CD8-positive, alpha-beta memory T cell (primary cell): ENCODE measurements around the gene IDE. TPM values are rescaled to one million over a fixed set of nuclear protein-coding genes. Genes with fewer than 3 reads are reported as not detected.
"Not testable (repeated sequence)": the region's sequence is repeated elsewhere in the genome, so short reads cannot be mapped to it uniquely, and the experiment has no call there.

ENCODE experiments used
- CTCF ChIA-PET: fragments of 350-600 bp; sonication (Branson Sonifier 250); formaldehyde crosslinking; loops from one replicate; lab custom pipeline; 2021; ENCODE audit warnings: antibody characterized with exemption; lab: Charles Lee
- POLR2A ChIA-PET: fragments of 350-600 bp; sonication (Branson Sonifier 250); formaldehyde crosslinking; loops from one replicate; lab custom pipeline; 2021; ENCODE audit warnings: antibody characterized with exemption; lab: Charles Lee
- DNase-seq, 5 donors: peaks; one replicate each; pipeline versions ENCODE4 v3.0.0 to v3.0.0-alpha.2; 2020 to 2022; ENCODE audit warnings: mixed read lengths in 1 of 5
- H3K27ac ChIP-seq: one replicate; pipeline ENCODE4 v1.7.0; 2013; ENCODE audit warnings: low read depth, mild to moderate bottlenecking, low read length, moderate library complexity
- H3K27me3 ChIP-seq: 2 replicates; pipeline ENCODE4 v1.7.0; 2013; ENCODE audit warnings: low read length, mild to moderate bottlenecking; ENCODE audit not compliant: insufficient read depth, poor library complexity, severe bottlenecking
- H3K36me3 ChIP-seq: 2 replicates; pipeline ENCODE4 v1.7.0; 2013; ENCODE audit warnings: mild to moderate bottlenecking, low read length, moderate library complexity; ENCODE audit not compliant: insufficient read depth
- H3K4me1 ChIP-seq: 2 replicates; pipeline ENCODE4 v1.7.0; 2013; ENCODE audit warnings: mild to moderate bottlenecking, low read length, moderate library complexity; ENCODE audit not compliant: insufficient read depth
- H3K4me3 ChIP-seq: 2 replicates; pipeline ENCODE4 v1.7.0; 2013; ENCODE audit warnings: mild to moderate bottlenecking, low read length
- H3K9me3 ChIP-seq: 2 replicates; pipeline ENCODE4 v1.7.0; 2013; ENCODE audit warnings: mild to moderate bottlenecking, low read length
- H3K27ac Mint-ChIP-seq, 8 donors: one replicate each; pipeline ENCODE4 v1.8.0; 2020 to 2021; ENCODE audit warnings: mixed read lengths in 8 of 8, mild to moderate bottlenecking in 6 of 8, inconsistent platforms in 3 of 8, moderate library complexity in 3 of 8
- H3K27me3 Mint-ChIP-seq, 2 donors: one replicate each; pipeline ENCODE4 v1.8.0; 2020 to 2021; ENCODE audit warnings: mixed read lengths in 2 of 2, mild to moderate bottlenecking in 1 of 2, moderate library complexity in 1 of 2
- H3K36me3 Mint-ChIP-seq, 3 donors: one replicate each; pipeline ENCODE4 v1.8.0; 2020 to 2021; ENCODE audit warnings: mixed read lengths in 3 of 3, inconsistent platforms in 1 of 3, mild to moderate bottlenecking in 1 of 3
- H3K4me1 Mint-ChIP-seq, 3 donors: one replicate each; pipeline ENCODE4 v1.8.0; 2020 to 2021; ENCODE audit warnings: mixed read lengths in 3 of 3, inconsistent platforms in 1 of 3, mild to moderate bottlenecking in 1 of 3
- H3K4me3 Mint-ChIP-seq, 7 donors: one replicate each; pipeline ENCODE4 v1.8.0; 2020 to 2021; ENCODE audit warnings: mixed read lengths in 7 of 7, mild to moderate bottlenecking in 6 of 7, moderate library complexity in 4 of 7, inconsistent platforms in 2 of 7
- H3K9me3 Mint-ChIP-seq, 5 donors: one replicate each; pipeline ENCODE4 v1.8.0; 2020 to 2022; ENCODE audit warnings: mixed read lengths in 5 of 5, mild to moderate bottlenecking in 3 of 5, moderate library complexity in 2 of 5, inconsistent platforms in 1 of 5
- polyA plus RNA-seq: library from polyadenylated mRNA; unstranded; fragments of 300-500 nt; fragmentation: Illumina TruSeq; gene quantifications from one replicate; pipeline ENCODE4 v1.2.3, GENCODE V29; 2021
- total RNA-seq, 2 experiments: library from RNA; stranded (reverse); gene quantifications; one replicate each; pipeline ENCODE4 v1.2.3, GENCODE V29; 2021

Gene IDE
- total and polyA plus RNA-seq, 3 experiments from 2014 or later = 19.0 to 42.8 (median 42.4) TPM

- peak within 1 kb of the TSS; percentile 61 for H3K4me3 ChIP-seq
- no peaks in the 10 kb centered on the region for H3K27me3 ChIP-seq
- Mint-ChIP-seq H3K27me3 (no peaks in the 10 kb centered on the region), H3K27ac (peak within 1 kb of the TSS; percentile 97 to 100 (median 99)), H3K4me1 (peaks cover 39 to 62% (median 52%) of the 10 kb centered on the region in 3 donors), H3K9me3 (no peaks in the 10 kb centered on the region), H3K4me3 (peak within 1 kb of the TSS; percentile 96 to 99 (median 97)), H3K36me3 (peaks cover 0 to 10% (median 0%) of the 10 kb centered on the region in 3 donors)
- no peaks in the 10 kb centered on the region for H3K9me3 ChIP-seq
- DNase-seq = peak; percentile 93 to 97 (median 95)
- ChIA-PET POLR2A (interaction anchor here (0.5 to 3.4 kb wide), 3 partner anchors 9 to 19 kb away, joined by 3 to 46 read pairs (median 3); partner anchors contain the start of gene IDE), CTCF (interaction anchor here (1.3 to 3.5 kb wide), 2 partner anchors 19 to 302 kb away, joined by 3 to 47 read pairs; partner anchors contain the start of genes CPEB3, IDE and MARCHF5)
- peak within 1 kb of the TSS; percentile 87 for H3K27ac ChIP-seq
- no peaks in the 10 kb centered on the region for H3K36me3 ChIP-seq
- H3K4me1 ChIP-seq = peaks cover 13% of the 10 kb centered on the region
These were observed 19.1 kb upstream of the IDE start, which contains the start of gene KIF11 for GRCh38 chr10:92592761-92593618. Gene KIF11, plus strand, starts transcription at chr10:92593130. Its CDS starts 246 bp downstream, at chr10:92593376.

DNA sequence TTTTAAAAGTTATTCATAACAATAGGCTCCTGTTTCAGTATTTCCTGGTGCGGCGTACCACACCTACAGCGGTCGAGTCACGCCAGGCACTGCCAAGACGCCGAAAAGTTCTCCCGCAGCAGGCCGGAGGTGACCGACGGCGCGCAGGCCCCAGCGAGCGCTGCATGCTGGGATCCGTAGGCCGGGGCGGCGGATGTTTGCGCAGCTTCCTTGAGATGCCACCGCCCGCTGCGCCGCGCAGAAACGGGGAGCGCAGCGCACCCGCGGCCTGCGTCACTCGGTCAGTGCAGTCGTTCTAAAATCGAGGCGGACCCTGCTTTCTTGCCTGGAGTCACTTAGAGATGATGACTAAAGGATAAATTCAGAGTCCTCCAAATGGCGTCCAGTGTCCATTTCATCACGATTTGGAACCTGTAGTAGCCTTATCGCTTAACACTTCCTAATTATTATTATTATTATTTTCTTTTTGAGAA is 17.7 kb upstream of the IDE start:
- Histone ChIP-seq H3K4me1 (peaks cover 13% of the 10 kb centered on the region), H3K9me3 (no peaks in the 10 kb centered on the region), H3K4me3 (peak overlapping the region; percentile 61), H3K27ac (peak overlapping the region; percentile 87), H3K36me3 (no peaks in the 10 kb centered on the region), H3K27me3 (no peaks in the 10 kb centered on the region)
- peaks cover 36 to 53% (median 47%) of the 10 kb centered on the region in 3 donors for H3K4me1 Mint-ChIP-seq
- no peaks in the 10 kb centered on the region for H3K9me3 Mint-ChIP-seq
- DNase-seq = peak; percentile 84 to 94 (median 90)
- ChIA-PET CTCF (interaction anchor here (0.9 to 3.5 kb wide), 3 partner anchors 11 to 107 kb away, joined by 3 to 47 read pairs (median 3); partner anchors contain the start of gene IDE), POLR2A (interaction anchor here (0.6 to 3.4 kb wide), 7 partner anchors 18 to 709 kb away, joined by 3 to 46 read pairs (median 7); partner anchors contain the start of genes CPEB3, EXOC6, IDE and MARCHF5)
- H3K4me3 Mint-ChIP-seq = peak overlapping the region; percentile 96 to 99 (median 97)
- H3K27ac Mint-ChIP-seq = peak overlapping the region; percentile 97 to 100 (median 99)
- no peaks in the 10 kb centered on the region for H3K27me3 Mint-ChIP-seq
- H3K36me3 Mint-ChIP-seq = peaks cover 0 to 10% (median 0%) of the 10 kb centered on the region in 3 donors

DNA sequence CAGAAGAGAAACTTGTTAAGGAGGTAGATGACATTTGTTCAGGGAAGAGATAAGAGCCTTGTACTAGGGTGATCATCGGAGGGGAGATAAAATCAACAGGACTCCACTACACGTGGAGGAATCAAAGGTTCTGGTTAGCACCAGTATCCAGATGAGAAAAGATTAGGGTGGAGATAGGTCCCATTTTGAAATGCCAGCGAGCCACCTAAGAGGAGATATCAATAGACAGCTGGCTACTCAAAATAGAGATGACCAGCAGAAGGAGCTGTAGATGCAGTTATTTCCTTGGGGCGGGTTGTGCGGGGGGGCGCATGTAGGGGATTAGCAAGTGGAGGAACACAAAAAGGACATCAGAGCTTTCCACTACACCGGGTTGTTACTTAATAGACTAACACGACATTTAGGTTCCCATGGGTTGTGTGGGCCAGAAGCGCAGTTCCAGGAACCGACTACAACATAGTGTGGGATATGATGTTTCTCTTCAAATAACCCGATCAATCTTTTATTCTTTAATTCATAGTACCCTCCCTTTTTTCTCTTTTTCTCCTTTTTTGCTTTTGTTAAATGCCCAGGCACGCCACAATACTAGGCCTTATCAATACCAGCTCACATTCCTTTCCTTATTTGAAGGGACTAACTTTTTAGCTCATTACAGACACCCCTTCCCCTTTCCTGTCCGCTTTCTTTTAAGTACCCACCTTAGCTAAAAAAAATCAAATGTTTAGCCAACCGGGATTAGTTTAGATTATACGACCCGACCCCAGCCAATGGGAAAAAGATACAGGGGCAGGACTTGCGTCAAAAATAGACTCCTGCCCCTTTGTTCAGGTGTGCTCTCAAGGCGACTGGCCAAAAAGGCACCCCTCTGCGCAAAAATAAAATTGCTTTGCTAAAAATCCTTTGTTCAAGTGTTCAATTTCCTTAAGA is 17.0 kb upstream of the IDE start:
- no peaks in the 10 kb centered on the region for H3K9me3 Mint-ChIP-seq
- H3K4me3 Mint-ChIP-seq = peak overlapping the region; percentile 96 to 99 (median 97)
- H3K27ac Mint-ChIP-seq = peak overlapping the region; percentile 97 to 100 (median 99)

DNA sequence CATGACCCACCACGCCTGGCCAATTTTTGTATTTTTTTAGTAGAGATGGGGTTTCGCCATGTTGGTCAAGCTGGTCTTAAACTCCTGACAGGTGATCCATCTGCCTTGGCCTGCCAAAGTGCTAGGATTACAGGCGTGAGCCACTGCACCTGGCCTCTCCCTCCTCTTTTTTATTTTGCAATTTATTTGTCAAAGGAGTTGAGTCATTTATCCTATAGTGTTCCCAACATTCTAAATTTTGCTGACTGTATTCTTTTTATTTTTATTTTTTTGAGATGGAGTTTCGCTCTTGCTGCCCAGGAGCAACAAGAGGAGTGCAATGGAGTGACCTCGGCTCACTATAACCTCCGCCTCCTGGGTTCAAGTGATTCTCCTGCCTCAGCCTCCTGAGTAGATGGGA is 8.5 kb upstream of the IDE start:
- POLR2A ChIA-PET, H3K27me3 ChIP-seq, H3K9me3 ChIP-seq, H3K4me1 ChIP-seq, H3K36me3 ChIP-seq, CTCF ChIA-PET, H3K4me3 Mint-ChIP-seq, H3K27ac ChIP-seq, H3K27me3 Mint-ChIP-seq, DNase-seq, H3K4me1 Mint-ChIP-seq, H3K4me3 ChIP-seq, H3K9me3 Mint-ChIP-seq, H3K36me3 Mint-ChIP-seq: not testable (repeated sequence)
- H3K27ac Mint-ChIP-seq = peak overlapping the region in 1 of 8 donors; percentile 54

More for the DNA sequence above, 17.0 kb upstream of the IDE start:
- Histone ChIP-seq H3K36me3 (no peaks in the 10 kb centered on the region), H3K27me3 (no peaks in the 10 kb centered on the region), H3K4me3 (peak overlapping the region; percentile 61), H3K27ac (peak overlapping the region; percentile 87), H3K4me1 (peaks cover 13% of the 10 kb centered on the region), H3K9me3 (no peaks in the 10 kb centered on the region)
- CTCF ChIA-PET = interaction anchor here (0.7 to 3.5 kb wide), 4 partner anchors 9 to 108 kb away, joined by 3 to 47 read pairs (median 3); partner anchors contain the start of gene IDE
- DNase-seq = no peak
- Mint-ChIP-seq H3K27me3 (no peaks in the 10 kb centered on the region), H3K36me3 (peaks cover 0 to 10% (median 0%) of the 10 kb centered on the region in 3 donors), H3K4me1 (peaks cover 33 to 48% (median 43%) of the 10 kb centered on the region in 3 donors)
- POLR2A ChIA-PET = interaction anchor here (0.6 to 3.4 kb wide), 9 partner anchors 12 to 1177 kb away, joined by 3 to 46 read pairs (median 4); partner anchors contain the start of genes CPEB3, EXOC6, IDE and MARCHF5

DNA sequence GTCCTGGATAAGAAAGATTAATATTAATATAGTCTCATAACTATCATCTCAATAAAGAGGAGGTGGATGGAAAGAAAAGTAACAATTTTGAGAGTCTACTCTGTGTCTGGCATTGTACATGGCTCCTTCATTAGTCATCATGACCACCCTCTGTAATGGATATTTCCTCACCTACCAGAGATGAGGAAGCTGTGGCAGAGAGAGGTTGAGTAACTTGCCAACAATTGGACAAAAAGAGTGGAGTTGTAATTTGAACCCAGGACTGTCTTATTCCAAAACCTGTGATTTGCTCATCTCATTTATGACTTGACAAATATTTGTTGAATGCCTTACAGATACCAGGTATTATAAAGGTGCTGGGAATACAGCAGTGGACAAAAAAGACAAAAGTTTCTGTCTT is 2.1 kb upstream of the IDE start:
- DNase-seq = no peak
- Mint-ChIP-seq H3K36me3 (peaks cover 0 to 6% (median 0%) of the 10 kb centered on the region in 3 donors), H3K9me3 (no peaks in the 10 kb centered on the region), H3K4me1 (peaks cover 27 to 30% (median 29%) of the 10 kb centered on the region in 3 donors), H3K27me3 (no peaks in the 10 kb centered on the region), H3K4me3 (peak overlapping the region in 2 of 7 donors; percentile 18 to 23), H3K27ac (peak overlapping the region in 1 of 8 donors; percentile 80)
- ChIA-PET POLR2A (interaction anchor here (0.7 kb wide), 1 partner anchor 1677 kb away, joined by 3 read pairs; no protein-coding TSS in a partner anchor), CTCF (interaction anchor here (0.7 to 7.8 kb wide), 3 partner anchors 15 to 491 kb away, joined by 3 to 84 read pairs (median 47); partner anchors contain the start of gene KIF11)
- Histone ChIP-seq H3K36me3 (no peaks in the 10 kb centered on the region), H3K27me3 (no peaks in the 10 kb centered on the region), H3K4me1 (peaks cover 9% of the 10 kb centered on the region), H3K4me3 (no peak overlapping the region), H3K27ac (no peak overlapping the region), H3K9me3 (no peaks in the 10 kb centered on the region)

DNA sequence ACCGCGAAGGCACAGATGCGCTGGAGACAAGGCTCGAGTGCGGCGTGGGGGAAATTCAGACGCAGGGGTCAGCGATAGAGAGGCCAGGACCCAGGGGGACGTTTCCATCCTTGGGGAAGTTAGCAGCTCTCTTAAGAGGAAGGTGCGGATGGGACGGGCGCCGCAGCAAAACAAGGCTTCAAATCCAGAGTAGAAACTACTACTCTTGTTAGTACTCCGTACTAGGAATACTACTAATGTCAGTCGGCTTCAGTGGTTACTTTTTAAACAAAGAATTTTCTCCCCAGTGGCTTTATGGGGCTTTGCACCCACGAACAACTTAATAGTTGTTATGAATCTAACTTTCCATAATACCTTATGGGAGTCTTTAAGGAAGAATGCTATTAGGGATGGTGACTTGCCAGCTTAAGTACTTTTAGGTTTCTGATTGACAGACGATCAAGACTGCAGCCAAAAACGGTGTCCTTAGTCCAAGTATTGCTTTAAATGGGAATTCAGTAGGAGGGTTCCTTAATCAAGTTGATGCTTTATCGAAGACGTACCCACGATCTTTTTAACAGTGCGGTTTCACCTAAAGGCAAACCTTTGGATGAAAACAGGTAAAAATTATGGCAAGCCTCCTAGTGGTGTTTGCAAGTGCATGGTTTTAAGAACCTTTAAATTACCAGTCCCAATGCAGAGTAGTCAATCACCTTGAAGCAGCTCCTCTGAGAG is 812 bp upstream of the IDE start:
- POLR2A ChIA-PET = interaction anchor here (3.0 to 3.3 kb wide), 2 partner anchors 17 to 58 kb away, joined by 10 to 46 read pairs; partner anchors contain the start of gene KIF11
- peak overlapping the region; percentile 96 for H3K4me3 ChIP-seq
- no peaks in the 10 kb centered on the region for H3K9me3 ChIP-seq
- H3K27ac ChIP-seq = peak overlapping the region; percentile 90
- Mint-ChIP-seq H3K27ac (peak overlapping the region; percentile 80 to 96 (median 92)), H3K9me3 (no peaks in the 10 kb centered on the region), H3K36me3 (peaks cover 0 to 9% (median 0%) of the 10 kb centered on the region in 3 donors), H3K4me3 (peak overlapping the region; percentile 69 to 95 (median 90)), H3K27me3 (no peaks in the 10 kb centered on the region), H3K4me1 (peaks cover 30 to 37% (median 36%) of the 10 kb centered on the region in 3 donors)
- CTCF ChIA-PET = interaction anchor here (0.7 to 7.8 kb wide), 22 partner anchors 10 to 268 kb away, joined by 3 to 84 read pairs (median 4); partner anchors contain the start of gene KIF11
- peaks cover 9% of the 10 kb centered on the region for H3K4me1 ChIP-seq
- no peaks in the 10 kb centered on the region for H3K27me3 ChIP-seq
- no peaks in the 10 kb centered on the region for H3K36me3 ChIP-seq
- DNase-seq = peak in 1 of 5 donors; percentile 28
